HG03520 (cell line): ENCODE results near the gene PMM2.
"Not testable (repeated sequence)": the region's sequence is repeated elsewhere in the genome, so short reads cannot be mapped to it uniquely, and the experiment has no call there.

Experiments used
- ATAC-seq: cut with Tn5 transposase; IDR thresholded peaks from one replicate; pipeline ENCODE4 v1.9.1; 2021; ENCODE audit warnings: mild to moderate bottlenecking, moderate library complexity; ENCODE audit not compliant: unreplicated experiment

The PMM2 gene

DNA sequence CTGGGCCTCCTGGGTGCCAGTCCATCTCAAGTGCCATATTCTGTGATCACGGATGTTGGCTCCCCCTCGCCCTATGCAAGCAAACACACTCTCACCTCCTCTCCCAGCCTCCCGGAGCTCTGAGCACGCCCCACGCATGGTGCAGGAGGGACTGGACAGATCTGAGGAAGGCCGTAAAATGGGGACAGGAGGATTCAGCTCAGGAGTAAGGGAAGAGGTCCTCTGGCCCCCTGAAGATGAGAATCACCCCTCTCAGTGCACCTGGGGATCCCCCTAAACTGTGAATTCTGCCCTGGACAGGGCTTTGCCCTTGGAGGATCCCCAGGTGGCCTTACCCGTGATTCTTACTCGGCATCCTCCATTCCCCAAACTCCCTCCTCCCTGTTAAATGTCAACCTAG, 15.8 kb upstream of the PMM2 start:
- no peak for ATAC-seq

DNA sequence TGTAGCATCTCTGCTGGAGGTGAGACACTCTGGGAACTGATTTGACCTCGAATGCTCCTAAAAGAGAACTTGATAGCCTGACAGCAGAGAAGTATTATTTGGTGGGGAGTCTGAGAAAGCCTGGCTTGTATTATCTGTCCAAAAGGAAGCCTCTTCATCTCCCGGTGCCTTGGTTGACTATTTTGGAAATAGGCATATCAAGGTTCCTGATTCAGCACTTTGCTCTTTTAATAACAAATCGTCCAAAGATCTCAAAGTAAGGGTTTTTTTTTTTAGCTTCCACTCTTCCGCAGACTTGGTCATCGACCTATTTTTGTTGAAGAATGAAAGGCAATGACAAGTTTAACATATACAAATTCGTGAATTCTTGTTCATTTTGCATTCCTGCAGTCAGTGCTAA, 15.0 kb upstream of the PMM2 start:
- ATAC-seq, result no peak

DNA sequence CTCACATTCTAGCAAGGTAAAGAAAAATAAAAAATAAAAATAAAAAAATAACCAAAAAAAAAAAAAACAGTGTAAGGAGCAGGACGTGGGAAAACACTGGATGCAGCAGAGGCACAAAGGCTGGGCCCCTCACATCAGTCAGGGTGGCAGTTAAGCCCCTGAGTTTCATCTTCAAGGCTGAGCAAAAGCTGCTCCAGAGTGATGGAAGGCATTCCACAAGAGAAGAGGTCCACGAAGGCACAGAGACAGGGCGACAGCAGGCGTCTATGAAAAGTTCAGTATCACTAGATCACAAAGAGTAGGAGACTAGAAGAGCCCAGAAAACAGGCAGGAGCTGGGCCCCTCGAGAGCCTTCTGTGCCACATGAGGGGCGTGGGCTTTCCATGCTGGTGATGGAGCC, 12.2 kb upstream of the PMM2 start:
- no peak for ATAC-seq

DNA sequence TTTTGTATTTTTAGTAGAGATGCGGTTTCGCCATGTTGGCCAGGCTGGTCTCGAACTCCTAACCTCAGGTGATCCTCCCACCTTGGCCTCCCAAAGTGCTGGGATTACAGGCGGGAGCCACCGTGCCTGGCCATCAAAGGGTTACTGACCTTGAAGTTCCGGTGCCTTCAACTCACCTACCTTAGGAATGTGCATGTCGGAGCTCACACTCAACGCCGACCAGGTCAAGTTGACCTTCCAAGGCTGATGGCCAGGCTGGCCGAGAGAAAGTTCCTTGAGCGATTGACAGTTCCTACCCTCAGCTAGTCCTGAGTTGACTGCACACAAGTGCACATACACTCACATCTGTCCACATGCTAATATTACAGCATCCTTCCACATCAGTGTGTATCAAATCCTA, 11.3 kb upstream of the PMM2 start:
- not testable (repeated sequence) for ATAC-seq

DNA sequence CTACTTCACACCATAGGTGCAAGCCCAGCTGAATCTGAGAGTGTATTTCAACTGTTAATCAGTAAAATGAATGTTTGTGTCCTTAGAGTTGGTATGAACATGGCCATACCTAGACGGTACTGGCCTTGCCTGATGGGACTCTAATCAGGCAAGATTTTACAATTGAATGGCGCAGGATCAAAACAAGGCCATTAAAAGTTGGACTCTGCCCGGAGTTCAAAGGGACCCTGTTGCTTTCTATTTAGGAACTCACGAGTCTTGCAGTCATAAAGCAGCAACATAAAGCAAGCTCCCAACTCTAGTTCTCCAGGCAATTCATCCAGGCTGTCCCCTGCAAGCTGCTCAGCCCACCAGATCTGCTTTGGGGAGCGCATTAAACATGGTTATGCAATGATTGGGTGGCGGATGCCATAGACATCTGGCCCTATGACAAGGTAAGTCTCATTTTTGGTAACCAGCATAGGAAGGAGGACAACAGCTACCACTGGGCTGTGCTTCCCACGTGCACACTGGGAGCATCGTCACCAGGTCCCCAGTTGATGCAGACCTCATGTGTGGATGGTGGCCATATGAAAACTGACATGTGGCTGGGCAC, 9.0 kb upstream of the PMM2 start:
- ATAC-seq, result no peak

DNA sequence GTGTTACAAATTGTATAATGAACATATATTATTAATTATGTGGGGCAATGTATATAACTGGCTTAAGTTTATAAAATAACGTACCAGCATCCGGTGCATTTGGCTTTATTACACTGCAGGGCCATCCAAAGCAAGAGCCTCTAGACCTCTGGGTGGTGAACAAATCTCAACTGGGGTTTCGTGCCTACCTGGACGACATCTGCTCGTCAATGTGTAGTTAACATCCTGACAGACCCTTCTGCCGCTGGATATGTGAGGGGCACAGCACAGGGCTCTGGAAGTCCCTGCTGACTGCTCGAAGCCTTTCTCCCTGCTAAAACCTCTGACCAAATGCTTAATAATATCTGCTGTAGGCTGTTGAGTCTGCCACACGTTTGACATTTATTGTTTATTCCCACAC, 2.5 kb upstream of the PMM2 start:
- no peak for ATAC-seq

DNA sequence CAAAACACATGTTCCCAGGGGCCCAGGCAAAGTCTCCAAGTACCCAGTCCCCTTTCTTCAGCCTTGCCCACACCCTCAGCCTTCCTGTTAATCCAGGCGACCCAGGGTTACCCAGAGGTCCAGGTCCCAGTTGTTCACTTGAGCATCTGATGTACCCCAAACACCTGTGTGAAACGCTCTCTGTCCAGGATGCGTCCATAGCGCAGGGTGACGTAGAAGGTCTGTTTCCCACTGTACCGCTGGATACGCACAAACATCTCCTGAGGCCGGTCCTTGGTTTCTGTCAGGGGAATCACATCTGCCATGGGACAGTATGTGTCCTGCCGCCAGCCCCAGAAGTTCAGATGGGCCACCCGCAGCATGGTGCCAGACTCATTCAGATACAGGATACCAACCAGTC, 1.8 kb upstream of the PMM2 start:
- no peak for ATAC-seq

DNA sequence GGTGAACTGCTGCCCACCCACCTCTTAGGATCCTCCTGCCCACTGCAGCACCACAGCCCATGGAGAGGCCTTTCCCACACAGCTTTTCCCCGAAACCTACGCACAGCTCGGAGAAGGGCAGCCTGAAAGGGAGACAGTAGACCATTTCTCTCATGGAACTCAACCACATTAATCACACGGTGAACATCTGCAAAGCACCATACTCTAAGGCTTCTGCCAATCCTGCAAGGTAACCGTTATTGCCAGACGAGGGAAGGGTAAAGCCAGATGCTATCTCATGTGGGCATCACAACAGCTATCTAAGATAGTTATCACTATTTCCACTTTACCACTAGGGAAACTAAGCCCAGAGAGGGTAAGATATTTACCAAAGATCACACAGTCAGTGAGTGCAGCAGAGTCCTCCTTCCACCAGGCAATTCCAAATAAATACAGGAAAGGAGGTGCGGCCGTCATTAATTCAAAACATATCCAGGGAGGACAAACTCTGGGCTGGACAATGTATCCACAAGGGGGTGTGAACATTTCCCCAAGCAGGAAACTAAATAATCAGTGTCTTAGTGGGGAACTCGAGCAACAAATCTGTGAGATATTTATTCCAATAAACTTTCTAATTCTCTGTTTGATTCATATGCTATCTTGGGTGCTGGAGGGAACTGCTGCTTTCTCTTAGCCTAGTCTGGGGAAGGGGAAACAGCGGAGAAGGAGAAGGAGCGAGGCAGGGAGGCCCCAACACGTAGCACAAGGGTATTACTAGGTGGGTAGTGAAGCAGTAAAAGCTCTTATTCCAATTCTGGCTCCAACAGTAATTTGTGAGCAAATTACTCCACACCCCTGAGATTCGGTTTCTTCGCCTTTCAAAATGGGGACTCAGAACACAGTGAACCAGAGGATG, 923 bp upstream of the PMM2 start:
- ATAC-seq, result no peak

DNA sequence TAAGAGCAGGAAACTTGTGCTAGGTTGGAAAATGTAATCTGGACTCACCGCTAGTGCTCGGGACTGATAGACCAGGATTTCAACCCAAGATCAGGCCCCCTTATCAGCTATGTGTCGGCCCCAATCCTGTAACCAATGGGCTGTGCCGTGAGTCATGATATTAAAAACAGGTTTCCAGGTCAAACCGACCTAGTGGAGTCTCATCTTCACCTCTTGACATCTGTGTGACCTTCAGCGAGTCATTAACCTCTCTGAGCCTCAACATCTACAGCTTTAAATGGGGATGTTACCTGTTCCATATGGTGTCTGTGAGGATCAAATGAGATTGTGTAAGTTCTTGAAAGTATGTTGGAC, 512 bp downstream of the PMM2 start:
- peak; percentile 7 for ATAC-seq

DNA sequence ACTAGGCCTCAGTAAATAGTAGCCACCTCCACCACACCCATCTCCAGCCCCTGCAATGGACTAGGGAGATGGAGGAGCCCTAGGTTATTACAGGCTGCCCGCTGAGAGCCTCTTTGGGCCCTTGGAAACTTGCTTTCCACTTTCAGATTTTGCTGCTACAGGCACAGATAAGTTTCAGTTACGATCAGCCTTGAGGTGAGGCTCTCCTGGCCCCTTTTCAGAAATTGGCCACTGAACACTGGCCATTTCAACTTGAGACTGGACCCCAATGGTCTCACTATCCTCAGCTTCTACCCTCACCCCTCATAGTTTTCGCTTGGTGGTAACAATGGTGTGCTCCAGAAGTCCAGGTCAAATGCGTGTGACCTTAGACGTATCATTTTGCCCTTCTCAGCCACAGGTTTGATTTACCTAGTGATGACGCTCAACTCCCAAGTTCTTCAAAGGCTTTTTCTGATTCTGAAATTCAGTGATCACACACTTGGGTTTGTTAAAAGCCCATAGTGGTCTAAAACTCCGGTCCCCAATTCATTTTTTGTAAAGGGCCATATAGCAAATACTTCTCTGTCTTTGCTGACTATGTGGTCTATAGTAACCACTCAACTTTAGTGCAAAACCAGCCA, 1.0 kb downstream of the PMM2 start:
- no peak for ATAC-seq

DNA sequence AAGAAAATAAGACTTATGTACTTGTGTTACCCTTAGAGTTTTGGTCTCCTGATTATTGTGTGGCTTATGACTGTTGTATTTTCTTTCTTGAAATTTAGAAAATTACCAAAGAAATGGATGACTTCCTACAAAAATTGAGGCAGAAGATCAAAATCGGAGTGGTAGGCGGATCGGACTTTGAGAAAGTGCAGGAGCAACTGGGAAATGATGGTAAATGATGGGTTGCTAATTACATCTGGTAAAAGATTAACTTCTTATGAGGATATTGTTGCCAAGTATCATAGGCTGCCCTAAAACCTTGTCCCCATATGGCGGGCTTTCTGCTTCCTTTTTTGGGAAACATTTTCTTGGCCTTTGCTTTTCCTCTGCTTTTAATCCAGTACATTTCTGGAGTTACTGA, 4.1 kb downstream of the PMM2 start:
- ATAC-seq, result no peak

DNA sequence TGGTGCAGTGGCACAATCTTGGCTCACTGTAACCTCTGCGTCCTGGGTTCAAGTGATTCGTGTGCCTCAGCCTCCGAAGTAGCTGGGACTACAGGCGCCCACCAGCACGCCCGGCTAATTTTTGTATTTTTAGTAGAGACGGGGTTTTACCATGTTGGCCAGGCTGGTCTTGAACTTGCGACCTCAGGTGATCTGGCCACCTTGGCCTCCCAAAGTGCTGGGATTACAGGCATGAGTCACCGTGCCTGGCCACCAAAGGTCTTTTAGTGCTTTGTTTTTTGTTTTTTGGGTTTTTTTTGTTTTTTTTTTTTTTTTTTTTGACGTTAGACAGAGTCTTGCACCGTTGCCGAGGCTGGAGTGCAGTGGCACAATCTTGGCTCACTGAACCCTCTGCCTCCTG, 6.1 kb downstream of the PMM2 start:
- not testable (repeated sequence) for ATAC-seq

DNA sequence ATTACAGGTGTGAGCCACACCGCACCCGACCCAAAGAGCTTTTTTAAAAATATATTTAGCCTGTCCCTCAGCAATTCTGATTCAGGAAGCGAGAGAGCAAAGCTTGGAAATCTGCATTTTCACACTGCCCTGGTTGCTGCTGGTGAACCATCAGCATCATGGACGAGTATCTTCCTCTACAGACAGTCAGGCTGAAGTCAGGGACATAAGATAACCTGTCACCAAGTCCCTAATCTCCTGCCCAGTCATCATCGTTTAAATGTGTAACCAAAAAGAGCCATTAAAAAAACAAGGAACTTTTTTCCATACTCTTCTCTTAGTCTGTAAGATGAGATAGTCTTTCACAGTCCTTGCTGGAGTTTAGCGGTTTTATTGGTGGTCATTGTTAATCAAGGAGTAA, 6.7 kb downstream of the PMM2 start:
- no peak for ATAC-seq

DNA sequence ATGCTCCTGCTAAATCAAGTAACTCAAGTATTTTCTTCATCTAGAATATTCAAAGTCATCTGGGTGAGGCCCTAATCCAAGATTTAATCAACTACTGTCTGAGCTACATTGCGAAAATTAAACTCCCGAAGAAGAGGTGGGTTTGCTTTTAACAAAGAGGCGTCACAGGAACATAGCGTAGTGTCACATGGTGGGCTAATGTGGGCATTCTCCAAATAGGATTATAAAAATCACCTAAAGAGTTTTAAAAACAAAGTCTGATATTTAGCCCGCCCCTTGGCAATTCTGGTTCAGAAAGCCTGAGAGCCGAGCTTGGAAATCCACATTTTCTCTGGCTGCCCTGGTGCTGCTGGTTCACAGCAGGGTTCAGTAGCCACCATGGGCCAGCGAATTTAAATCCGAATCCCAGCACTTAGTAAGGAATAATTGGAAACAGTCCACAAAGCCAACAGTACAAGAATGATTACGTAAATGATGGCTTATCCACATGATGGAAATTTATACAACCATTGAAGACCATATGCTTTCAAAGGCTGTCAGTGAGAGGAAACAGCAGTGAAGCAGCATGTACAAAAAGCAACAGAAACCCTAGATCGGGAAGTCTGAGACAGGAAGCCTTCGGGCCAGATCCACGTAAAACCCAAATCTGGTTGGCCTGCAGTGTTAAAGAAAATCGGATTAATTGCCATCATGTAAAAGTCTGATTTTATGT, 8.8 kb downstream of the PMM2 start:
- ATAC-seq, result no peak

DNA sequence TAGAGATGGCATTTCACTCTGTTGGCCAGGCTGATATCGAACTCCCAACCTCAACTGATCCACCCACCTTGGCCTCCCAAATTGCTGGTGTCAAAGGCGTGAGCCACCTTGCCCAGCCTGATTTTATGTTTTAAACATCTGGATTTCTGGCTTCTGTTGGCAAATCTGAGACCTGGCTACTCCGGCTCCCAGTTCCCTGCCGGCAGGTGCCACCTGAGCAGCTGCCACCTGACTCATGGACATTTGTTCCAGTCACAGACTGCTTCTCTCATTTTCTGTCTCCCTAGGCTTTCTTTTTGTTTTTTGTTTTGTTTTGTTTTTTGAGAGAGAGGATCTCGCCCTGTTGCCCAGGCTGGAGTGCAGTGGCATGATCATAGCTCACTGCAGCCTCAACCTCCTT, 9.6 kb downstream of the PMM2 start:
- ATAC-seq, result no peak

DNA sequence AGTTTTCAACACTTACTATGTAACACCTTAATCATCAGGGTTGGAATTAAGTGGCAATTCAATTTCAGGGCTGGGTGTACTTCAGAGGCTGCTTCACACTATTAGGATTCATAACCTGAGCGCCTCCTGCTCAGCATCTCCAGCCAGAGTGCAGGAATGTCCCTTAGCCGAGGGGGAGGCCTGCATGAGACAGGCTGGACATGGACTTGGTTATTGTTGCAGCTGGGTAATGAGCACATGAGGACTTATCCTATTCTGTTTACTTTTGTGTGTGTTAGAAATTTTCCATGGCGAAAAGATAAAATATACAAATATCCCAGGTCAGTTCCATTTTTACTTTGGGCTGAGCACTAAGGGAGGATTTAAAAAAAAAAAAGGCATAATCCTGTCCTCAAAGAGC, 10.4 kb downstream of the PMM2 start:
- ATAC-seq, result no peak

DNA sequence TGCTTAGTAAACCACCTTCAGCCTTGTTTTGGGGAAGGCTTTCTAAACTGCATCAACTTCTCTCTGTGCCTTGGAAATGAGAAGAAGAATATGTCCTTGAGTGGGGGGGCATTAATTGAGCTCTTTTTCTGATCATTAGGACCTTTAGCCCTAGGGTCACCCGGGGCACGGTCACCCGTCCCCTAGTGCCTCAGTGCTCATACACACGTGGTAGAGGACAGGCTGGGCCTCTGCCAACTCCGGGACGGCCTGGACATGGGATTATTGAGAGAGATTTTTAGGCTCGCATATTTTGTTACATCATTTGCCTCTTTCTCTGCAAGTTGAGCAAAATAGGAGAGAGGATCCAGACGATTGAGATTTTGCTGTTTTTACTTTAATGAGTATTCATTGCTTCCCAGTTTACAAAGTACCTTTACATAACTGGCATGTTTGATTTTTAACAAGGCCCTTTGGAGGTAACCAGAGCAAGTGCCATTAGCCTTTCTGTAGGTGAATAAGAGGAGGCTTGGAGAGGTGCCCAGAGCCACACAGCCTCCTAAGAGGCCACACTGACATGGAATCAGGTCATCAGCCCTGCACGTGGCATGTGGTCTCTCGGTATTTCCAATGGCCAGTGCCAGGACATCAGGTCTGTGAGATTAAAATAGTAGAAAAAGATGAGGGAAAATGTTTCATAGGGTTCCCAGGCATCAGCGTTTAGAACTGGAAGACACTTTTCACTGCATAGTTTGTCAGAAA, 11.1 kb downstream of the PMM2 start:
- no peak for ATAC-seq

DNA sequence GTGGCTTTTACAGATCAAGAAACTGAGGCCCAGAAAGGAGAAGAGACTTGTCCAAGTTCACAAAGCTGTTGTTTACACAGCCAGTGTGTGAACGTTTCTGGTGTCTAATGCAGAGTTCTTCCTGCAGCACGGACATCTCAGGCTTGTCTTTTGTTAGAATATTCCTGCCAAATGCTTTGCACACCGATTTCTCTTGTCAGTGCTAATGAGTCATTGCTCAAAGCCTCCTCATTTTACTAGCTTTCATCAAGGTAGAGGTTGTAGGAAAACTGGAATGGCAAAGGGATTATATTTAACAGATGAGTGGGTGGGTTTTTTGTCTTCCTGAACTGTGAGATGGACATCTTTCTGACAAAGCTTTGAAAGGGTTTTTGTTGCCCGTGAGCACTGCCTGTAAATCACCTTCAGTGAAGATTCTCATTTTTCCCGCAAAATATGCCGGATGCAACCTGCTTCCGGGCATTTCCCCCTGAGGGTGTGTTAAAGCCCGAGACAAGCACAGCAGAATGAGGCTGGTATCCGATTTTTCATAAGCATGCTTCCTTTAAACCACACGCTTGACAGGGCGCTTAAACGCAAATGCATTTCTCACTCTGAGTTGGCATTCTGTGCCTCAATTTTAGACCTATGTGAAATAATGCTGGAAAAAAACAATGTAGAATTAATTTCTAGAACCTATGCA, 14.7 kb downstream of the PMM2 start:
- ATAC-seq, result no peak

DNA sequence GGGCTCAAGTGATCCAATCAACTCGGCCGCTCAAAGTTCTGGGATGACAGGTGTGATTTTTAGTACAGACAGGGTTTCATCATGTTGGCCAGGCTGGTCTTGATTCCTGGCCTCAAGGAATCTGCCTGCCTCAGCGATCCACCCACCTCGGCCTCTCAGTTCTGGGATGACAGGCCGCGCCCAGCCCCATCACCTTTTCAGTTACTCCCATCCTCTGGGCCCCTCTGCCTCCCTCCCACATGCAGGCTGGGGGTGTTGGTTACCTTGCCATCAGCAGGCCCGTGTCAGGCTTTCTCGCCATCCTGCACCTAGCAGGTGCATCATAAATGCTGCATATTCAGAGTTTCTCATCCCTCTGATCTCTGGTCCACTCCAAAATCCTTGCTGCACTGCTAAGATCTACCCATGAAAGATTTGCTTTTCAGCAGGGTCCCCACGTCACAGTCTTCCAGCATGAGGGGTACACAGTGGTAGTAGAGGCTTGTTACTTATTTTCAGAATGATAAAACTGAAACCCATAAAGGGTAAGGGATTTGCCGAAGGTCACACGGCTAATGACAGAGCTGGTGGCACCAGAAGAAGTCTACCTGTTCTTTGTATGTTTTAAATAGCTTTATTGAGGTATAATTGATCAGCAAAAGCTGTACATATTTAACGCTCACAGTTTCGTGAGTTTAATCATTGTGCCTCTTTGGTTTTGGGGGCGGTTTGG, 16.6 kb downstream of the PMM2 start:
- no peak for ATAC-seq
